Measurements from ENCODE around the gene GLRX5. TPM values are rescaled to one million over a fixed set of nuclear protein-coding genes. Genes with fewer than 3 reads are reported as not detected.
"Not testable (repeated sequence)": the region's sequence is repeated elsewhere in the genome, so short reads cannot be mapped to it uniquely, and the experiment has no call there.

Gene GLRX5
- total RNA-seq, 1 donor from 2014 or later = 48.9 TPM

DNA sequence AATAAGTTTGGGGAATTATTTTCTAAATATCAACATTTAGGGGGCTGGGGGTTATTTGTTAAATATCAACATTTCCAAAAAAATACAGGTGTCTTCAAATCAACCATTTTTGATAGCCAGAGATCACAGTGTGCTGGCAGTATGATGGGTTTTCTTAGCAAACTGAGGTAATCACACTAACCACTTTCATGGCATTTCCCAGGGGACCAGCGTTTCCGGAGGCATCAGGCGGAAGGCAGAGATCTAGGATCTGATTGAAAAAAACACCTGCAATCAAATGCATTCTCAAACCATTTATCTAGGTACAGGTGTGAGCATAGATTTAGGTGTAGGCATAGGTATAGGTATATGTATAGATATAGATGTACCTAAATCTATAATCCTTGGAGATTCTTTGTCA is 34.6 kb downstream of the GLRX5 start:
- H3K27me3 Mint-ChIP-seq (ENCODE audit: insufficient read depth) = peaks cover 4% of the 10 kb centered on the region
- H3K36me3 Mint-ChIP-seq (ENCODE audit: low read depth) = no peaks in the 10 kb centered on the region
- no peak for DNase-seq (ENCODE audit: low spot score)
- no peaks in the 10 kb centered on the region for H3K9me3 Mint-ChIP-seq
- H3K27ac Mint-ChIP-seq = no peak overlapping the region
- H3K4me1 Mint-ChIP-seq (ENCODE audit: low read depth) = no peaks in the 10 kb centered on the region
- intact Hi-C loops (cut with micrococcal nuclease) = no loop called here
- H3K4me3 Mint-ChIP-seq = no peak overlapping the region

DNA sequence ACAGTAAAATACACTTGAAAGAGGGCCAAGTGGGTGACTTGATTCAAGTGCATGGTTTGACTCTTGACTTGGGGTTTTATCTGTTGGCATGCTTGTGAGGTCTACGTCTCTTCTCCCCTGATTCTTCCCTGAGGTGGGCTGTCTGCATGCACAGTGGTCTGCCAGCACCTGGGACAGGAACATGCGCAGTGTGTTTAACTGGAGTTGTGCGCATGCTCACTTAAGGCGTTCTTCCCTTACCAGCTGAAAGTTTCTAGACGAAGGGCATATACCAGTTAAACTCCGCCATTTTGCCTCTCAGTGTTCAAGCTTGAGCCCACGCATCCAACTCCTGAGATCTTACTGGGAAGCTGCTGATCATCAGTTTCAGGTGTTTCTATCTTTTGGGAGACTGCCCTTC is 38.5 kb downstream of the GLRX5 start:
- Mint-ChIP-seq H3K4me3 (no peak overlapping the region), H3K27me3 (ENCODE audit: insufficient read depth) (peaks cover 8% of the 10 kb centered on the region), H3K27ac (no peak overlapping the region), H3K36me3 (ENCODE audit: low read depth) (no peaks in the 10 kb centered on the region), H3K4me1 (ENCODE audit: low read depth) (no peaks in the 10 kb centered on the region), H3K9me3 (no peaks in the 10 kb centered on the region)
- DNase-seq (ENCODE audit: low spot score) = no peak
- intact Hi-C loops (cut with micrococcal nuclease) = no loop called here

DNA sequence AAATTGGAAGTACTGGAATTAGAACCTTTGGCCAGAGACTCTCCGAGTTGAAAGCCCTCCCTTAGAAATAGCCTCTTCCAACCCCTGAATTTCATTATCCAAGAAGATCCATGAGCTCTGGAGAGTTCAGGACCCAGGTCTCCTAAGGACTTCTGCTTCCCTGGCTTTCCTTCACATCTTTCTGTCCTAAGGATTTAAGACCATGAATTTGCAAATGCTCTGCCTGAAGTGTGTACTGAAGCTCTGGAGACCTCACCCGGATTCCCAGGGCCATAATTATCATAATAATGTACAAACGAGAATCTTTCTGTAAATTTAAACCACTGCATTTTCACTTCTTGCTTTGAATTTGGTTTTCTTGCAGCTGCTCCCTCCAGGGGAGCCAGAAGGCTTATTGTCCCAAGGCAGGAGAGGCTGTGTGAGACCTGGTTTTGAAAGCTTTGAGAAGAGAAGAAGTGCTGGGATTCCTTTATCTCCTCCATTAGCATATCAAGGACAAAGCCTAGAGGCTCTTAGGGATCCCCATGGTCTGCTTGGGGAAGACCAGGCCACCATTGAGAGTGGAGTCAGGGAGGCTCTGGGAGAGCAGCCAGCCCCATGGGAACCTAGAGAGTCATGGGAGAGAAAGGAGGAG is 41.1 kb downstream of the GLRX5 start:
- Mint-ChIP-seq H3K9me3 (no peaks in the 10 kb centered on the region), H3K4me3 (no peak overlapping the region), H3K36me3 (ENCODE audit: low read depth) (no peaks in the 10 kb centered on the region), H3K27me3 (ENCODE audit: insufficient read depth) (peaks cover 6% of the 10 kb centered on the region), H3K27ac (no peak overlapping the region), H3K4me1 (ENCODE audit: low read depth) (no peaks in the 10 kb centered on the region)
- intact Hi-C loops (cut with micrococcal nuclease) = no loop called here
- DNase-seq (ENCODE audit: low spot score) = no peak

DNA sequence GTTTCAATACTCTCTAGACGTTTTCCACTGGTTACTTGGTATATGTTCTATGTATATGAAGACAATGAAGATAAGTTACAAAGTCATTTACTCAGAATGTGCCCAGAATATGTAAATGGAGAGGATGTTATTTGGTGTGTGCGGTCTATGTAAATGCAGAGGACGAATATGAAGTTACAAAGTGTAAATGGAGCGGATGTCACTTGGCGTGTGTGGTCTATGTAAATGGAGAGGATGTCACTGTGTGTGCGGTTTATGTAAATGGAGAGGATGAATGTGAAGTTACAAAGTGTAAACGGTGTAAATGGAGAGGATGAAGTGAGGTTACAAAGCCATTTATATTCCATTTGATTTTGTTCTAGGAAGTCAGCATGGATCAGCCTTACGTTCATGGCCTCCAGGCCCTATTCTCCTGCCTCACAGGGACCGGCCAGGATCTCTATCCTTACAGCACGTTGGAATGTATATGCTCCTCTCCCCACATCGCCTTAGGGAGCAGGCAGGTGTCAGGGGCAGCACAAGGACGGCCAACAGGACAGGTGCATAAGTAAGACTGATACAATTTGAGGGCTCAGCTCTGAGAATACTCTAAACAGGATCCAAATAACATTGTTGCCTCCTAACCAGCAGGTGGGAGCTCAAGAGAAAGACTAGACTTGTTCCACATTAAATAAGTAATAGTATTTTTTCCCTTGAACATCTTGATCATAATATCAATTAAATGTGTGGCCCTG is 42.4 kb downstream of the GLRX5 start:
- H3K27ac Mint-ChIP-seq = no peak overlapping the region
- H3K4me1 Mint-ChIP-seq (ENCODE audit: low read depth) = no peaks in the 10 kb centered on the region
- peaks cover 6% of the 10 kb centered on the region for H3K27me3 Mint-ChIP-seq (ENCODE audit: insufficient read depth)
- no peaks in the 10 kb centered on the region for H3K9me3 Mint-ChIP-seq
- H3K36me3 Mint-ChIP-seq (ENCODE audit: low read depth) = no peaks in the 10 kb centered on the region
- no peak for DNase-seq (ENCODE audit: low spot score)
- intact Hi-C loops (cut with micrococcal nuclease) = no loop called here
- H3K4me3 Mint-ChIP-seq = no peak overlapping the region

DNA sequence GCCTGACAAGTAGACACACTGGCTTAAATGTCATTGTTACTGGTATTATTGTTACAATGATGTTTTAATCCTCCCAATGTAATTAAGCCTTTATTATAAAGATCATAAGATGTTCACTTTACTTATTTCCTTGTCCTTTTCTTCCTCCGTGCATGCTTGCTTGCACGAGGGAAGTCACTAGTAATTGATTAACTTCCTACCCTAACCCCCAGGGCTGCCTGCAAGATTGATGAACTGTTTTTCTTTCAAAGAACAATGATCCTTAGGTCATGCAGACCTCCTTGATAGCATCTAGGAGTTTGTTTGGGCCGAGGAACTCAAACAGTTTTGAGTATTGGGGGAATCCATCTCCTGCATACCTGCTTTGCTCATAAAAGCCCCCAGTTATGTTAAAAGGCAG is 43.0 kb downstream of the GLRX5 start:
- Mint-ChIP-seq H3K4me1 (ENCODE audit: low read depth) (no peaks in the 10 kb centered on the region), H3K4me3 (no peak overlapping the region), H3K27me3 (ENCODE audit: insufficient read depth) (peaks cover 6% of the 10 kb centered on the region), H3K9me3 (no peaks in the 10 kb centered on the region), H3K36me3 (ENCODE audit: low read depth) (no peaks in the 10 kb centered on the region), H3K27ac (no peak overlapping the region)
- DNase-seq (ENCODE audit: low spot score) = no peak
- intact Hi-C loops (cut with micrococcal nuclease) = no loop called here

DNA sequence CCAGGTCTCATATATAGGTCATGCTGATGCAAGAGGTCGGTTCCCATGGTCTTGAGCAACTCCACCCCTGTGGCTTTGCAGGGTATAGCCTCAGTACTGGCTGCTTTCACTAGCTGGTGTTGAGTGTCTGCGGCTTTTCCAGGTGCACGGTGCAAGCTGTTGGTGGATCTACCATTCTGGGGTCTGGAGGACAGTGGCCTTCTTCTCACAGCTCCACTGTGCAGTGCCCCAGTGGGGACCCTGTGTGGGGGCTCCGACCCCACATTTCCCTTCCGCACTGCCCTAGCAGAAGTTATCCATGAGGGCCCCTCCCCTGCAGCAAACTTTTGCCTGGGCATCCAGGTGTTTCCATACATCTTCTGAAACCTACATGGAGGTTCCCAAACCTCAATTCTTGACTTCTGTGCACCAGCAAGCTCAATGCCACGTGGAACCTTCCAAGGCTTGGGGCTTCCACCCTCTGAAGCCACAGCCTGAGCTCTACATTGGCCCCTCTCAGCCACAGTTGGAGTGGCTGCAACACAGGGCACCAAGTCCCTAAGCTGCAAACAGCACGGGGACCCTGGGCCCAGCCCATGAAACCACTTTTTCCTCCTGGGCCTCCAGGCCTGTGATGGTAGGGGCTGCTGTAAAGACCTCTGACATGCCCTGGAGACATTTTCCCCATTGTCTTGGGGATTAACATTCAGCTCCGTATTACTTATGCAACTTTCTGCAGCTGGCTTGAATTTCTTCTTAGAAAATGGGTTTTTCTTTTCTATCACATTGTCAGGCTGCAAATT is 49.2 kb downstream of the GLRX5 start:
- H3K27me3 Mint-ChIP-seq (ENCODE audit: insufficient read depth); DNase-seq (ENCODE audit: low spot score); H3K27ac Mint-ChIP-seq; H3K9me3 Mint-ChIP-seq; H3K4me3 Mint-ChIP-seq; H3K4me1 Mint-ChIP-seq (ENCODE audit: low read depth); H3K36me3 Mint-ChIP-seq (ENCODE audit: low read depth); intact Hi-C loops (cut with micrococcal nuclease): not testable (repeated sequence)

DNA sequence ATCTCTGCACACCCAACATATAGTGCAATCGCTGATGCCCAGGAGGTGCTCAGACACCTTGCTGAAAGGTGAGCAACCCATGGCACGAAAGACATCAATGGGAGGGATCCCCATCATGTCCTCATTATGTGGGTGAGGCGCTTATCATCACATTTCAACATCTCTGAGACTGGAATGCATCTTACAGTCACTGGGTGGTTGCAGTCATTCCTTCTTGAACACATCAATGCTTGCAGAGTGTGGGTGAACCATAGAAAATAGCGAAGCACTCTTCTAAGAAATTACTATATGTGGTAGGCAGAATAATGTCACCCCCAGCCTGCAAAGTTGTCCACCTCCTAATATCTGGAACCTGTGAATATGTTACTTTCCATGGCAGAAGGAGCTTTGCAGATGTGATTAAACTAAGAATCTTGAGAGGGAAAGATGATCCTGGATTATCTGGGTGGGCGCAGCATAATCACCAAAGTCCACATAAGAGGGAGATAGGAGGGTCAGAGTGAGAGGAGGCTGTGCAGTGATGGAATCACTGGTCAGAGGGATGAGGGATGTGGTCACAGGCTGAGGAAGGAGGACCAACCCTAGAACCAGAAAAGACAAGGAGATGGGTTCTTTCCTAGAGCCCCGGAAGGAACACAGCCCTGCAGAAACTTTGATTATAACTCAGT is 51.2 kb downstream of the GLRX5 start:
- H3K27ac Mint-ChIP-seq = no peak overlapping the region
- no peaks in the 10 kb centered on the region for H3K36me3 Mint-ChIP-seq (ENCODE audit: low read depth)
- H3K27me3 Mint-ChIP-seq (ENCODE audit: insufficient read depth) = peaks cover 3% of the 10 kb centered on the region
- no peaks in the 10 kb centered on the region for H3K4me1 Mint-ChIP-seq (ENCODE audit: low read depth)
- intact Hi-C loops (cut with micrococcal nuclease) = no loop called here
- DNase-seq (ENCODE audit: low spot score) = no peak
- H3K4me3 Mint-ChIP-seq = no peak overlapping the region
- H3K9me3 Mint-ChIP-seq = peaks cover 6% of the 10 kb centered on the region

DNA sequence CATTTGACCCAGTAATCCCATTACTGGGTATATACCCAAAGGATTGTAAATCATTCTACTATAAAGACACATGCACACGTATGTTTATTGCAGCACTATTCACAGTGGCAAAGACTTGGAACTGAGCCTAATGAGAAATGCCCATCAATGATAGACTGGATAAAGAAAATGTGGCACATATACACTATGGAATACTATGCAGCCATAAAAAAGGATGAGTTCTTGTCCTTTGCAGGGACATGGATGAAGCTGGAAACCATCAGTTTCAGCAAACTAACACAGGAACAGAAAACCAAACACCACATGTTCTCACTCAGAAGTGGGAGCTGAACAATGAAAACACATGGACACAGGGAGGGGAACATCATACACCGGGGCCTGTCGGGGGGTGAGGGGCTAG is 56.3 kb downstream of the GLRX5 start:
- H3K27ac Mint-ChIP-seq; H3K9me3 Mint-ChIP-seq; H3K4me3 Mint-ChIP-seq; H3K36me3 Mint-ChIP-seq (ENCODE audit: low read depth); H3K4me1 Mint-ChIP-seq (ENCODE audit: low read depth); intact Hi-C loops (cut with micrococcal nuclease); H3K27me3 Mint-ChIP-seq (ENCODE audit: insufficient read depth); DNase-seq (ENCODE audit: low spot score): not testable (repeated sequence)

Other genes with a start within 250 kb of the GLRX5 start
- 0.66 and 0.80 TPM in 2 replicates for gene CLMN, start 215.1 kb upstream of the GLRX5 start, total RNA-seq
- 42.6 and 44.1 TPM in 2 replicates for gene SYNE3, start 18.4 kb upstream of the GLRX5 start, total RNA-seq
- gene TCL1B, start 151.4 kb downstream of the GLRX5 start, total RNA-seq = not detected in 2 replicates
- gene TCL1A, start 179.1 kb downstream of the GLRX5 start, total RNA-seq = not detected in 2 replicates